ENCODE results near the gene PLXNA4. TPM values are rescaled to one million over a fixed set of nuclear protein-coding genes. Genes with fewer than 3 reads are reported as not detected.

Gene PLXNA4, protein sequence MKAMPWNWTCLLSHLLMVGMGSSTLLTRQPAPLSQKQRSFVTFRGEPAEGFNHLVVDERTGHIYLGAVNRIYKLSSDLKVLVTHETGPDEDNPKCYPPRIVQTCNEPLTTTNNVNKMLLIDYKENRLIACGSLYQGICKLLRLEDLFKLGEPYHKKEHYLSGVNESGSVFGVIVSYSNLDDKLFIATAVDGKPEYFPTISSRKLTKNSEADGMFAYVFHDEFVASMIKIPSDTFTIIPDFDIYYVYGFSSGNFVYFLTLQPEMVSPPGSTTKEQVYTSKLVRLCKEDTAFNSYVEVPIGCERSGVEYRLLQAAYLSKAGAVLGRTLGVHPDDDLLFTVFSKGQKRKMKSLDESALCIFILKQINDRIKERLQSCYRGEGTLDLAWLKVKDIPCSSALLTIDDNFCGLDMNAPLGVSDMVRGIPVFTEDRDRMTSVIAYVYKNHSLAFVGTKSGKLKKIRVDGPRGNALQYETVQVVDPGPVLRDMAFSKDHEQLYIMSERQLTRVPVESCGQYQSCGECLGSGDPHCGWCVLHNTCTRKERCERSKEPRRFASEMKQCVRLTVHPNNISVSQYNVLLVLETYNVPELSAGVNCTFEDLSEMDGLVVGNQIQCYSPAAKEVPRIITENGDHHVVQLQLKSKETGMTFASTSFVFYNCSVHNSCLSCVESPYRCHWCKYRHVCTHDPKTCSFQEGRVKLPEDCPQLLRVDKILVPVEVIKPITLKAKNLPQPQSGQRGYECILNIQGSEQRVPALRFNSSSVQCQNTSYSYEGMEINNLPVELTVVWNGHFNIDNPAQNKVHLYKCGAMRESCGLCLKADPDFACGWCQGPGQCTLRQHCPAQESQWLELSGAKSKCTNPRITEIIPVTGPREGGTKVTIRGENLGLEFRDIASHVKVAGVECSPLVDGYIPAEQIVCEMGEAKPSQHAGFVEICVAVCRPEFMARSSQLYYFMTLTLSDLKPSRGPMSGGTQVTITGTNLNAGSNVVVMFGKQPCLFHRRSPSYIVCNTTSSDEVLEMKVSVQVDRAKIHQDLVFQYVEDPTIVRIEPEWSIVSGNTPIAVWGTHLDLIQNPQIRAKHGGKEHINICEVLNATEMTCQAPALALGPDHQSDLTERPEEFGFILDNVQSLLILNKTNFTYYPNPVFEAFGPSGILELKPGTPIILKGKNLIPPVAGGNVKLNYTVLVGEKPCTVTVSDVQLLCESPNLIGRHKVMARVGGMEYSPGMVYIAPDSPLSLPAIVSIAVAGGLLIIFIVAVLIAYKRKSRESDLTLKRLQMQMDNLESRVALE (N-terminal part only)
- total RNA-seq (2014; rRNA removed; shearing (Covaris generic)) (0.32 and 0.89 TPM in 2 replicates), polyA plus RNA-seq (2016; fragmentation: Nextera tagmentation; extraction: Ambion mirVana) (0.01 TPM in 1 of 2 replicates, not detected in the other)

DNA sequence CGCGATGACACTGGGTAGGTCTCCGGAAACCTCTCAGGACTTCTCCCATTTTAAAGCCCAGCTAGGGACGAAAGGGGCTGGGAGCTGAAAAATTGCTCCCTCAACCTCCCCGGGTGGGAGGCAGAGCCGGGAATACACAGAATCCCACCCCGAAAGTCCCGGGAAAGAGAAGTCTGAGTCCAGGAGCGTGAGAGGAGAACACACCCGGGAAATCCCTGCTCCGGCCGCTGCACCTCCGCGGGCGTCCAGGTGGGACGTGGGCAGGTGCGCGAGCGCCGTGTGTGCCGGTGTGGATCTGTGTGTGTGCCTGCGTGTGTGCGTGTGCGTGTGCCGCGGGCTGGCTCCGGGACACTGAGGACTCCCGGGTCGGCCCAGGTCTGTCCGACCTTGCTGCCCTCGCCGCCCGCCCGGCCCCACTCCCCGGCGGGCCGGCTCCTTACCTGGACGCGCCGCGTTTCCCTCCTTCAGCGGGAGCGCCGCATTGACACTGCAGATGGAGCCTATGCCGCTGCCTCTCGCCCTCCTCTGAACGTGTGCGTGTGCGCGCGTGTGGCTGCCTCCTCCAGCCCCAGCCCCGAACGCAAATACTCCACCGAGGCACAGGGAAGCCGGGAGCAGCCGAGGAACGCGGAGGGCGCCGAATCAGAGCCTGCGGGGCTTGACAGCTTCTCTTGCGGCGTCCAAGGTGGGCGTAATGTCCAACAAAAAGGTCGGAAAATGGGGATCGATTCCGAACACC, at the start of gene PLXNA4:
TSS of gene PLXNA4 (minus strand) at position 489 of the 739 bp plus-strand sequence. CDS start 67,777 bp downstream, outside the sequence.
- 1% methylated on average over 55 to 58 of the region's 67 CpGs for WGBS, 2 experiments (ENCODE audit: low coverage in 1 of 2, low lambda C conversion rate in 2 of 2, missing lambda C conversion rate in 2 of 2)
- Histone ChIP-seq H3K9me3 (ENCODE audit: low read depth) (no peaks in the 10 kb centered on the region), H3K79me2 (ENCODE audit: insufficient read depth) (no peaks in the 10 kb centered on the region), H3K4me1 (ENCODE audit: insufficient read depth) (no peaks in the 10 kb centered on the region), H3K9ac (no peak within 1 kb of the TSS), H3K36me3 (ENCODE audit: low read depth) (no peaks in the 10 kb centered on the region), H3K4me3 (peak within 1 kb of the TSS; percentile 61), H3K27me3 (replicated peaks; ENCODE audit: insufficient read depth) (peaks cover 63% of the 10 kb centered on the region), H3F3A (ENCODE audit: insufficient read depth) (0 out of 2 replicates have a peak, but pooled peaks cover 7% of the 10 kb centered on the region), H3K27ac (no peak within 1 kb of the TSS), H4K20me1 (ENCODE audit: insufficient read depth) (no peaks in the 10 kb centered on the region), H3K9me2 (ENCODE audit: insufficient read depth) (no peaks in the 10 kb centered on the region), H3K4me2 (ENCODE audit: unreplicated experiment) (peak within 1 kb of the TSS; percentile 37), H2AFZ (peak within 1 kb of the TSS; percentile 57)
- TF ChIP-seq EZH2 (IDR thresholded peaks at IDR 0.05; ENCODE audit: insufficient read depth, poor library complexity, severe bottlenecking) (peak; percentile 89), EZH2phosphoT487 (IDR thresholded peaks at IDR 0.05; ENCODE audit: insufficient read depth, low read depth) (peak; percentile 46; the same call in 1 of the 2 replicates)
- in situ Hi-C loops (cut with MboI) = no loop called here
- DNase-seq = peak; percentile 29

DNA sequence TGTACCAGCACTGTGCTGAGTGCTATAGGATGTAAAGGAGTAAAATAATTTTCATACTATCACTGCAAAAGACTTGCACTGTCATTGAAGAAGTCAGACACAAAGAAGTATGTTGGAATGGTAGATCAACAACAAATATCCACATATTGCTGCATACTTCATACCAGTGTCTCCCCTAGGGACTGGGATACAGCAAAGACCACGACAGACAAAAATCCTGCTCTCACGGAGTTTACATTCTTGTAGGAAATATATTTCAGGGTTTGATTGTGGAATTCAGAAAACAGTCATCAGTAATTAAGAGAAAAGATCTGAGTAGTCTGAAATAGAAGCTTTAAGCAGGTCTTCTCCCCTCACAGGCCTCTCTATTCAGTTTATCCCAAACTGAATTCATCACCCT, 49.4 kb upstream of the PLXNA4 start:
- H3K79me2 ChIP-seq (ENCODE audit: insufficient read depth) = no peaks in the 10 kb centered on the region
- H3F3A ChIP-seq (ENCODE audit: insufficient read depth) = 0 out of 2 replicates have a peak, but pooled peaks cover 4% of the 10 kb centered on the region
- H3K9ac ChIP-seq = no peak overlapping the region
- no peaks in the 10 kb centered on the region for H3K4me1 ChIP-seq (ENCODE audit: insufficient read depth)
- no peaks in the 10 kb centered on the region for H3K9me2 ChIP-seq (ENCODE audit: insufficient read depth)
- H3K4me3 ChIP-seq = no peak overlapping the region
- DNase-seq = no peak
- peaks cover 8% of the 10 kb centered on the region; the same call in 1 of the 2 replicates for H3K27me3 ChIP-seq (replicated peaks; ENCODE audit: insufficient read depth)
- in situ Hi-C loops (cut with MboI) = no loop called here
- H3K4me2 ChIP-seq (ENCODE audit: unreplicated experiment) = no peak overlapping the region
- TF ChIP-seq EZH2phosphoT487 (IDR thresholded peaks at IDR 0.05; ENCODE audit: insufficient read depth, low read depth) (no peak), EZH2 (IDR thresholded peaks at IDR 0.05; ENCODE audit: insufficient read depth, poor library complexity, severe bottlenecking) (no peak)
- 27 to 30% methylated on average over 2 of the region's 2 CpGs for WGBS, 2 experiments (ENCODE audit: low coverage in 1 of 2, low lambda C conversion rate in 2 of 2, missing lambda C conversion rate in 2 of 2)
- no peaks in the 10 kb centered on the region for H3K9me3 ChIP-seq (ENCODE audit: low read depth)
- no peaks in the 10 kb centered on the region for H3K36me3 ChIP-seq (ENCODE audit: low read depth)
- H4K20me1 ChIP-seq (ENCODE audit: insufficient read depth) = no peaks in the 10 kb centered on the region
- no peak overlapping the region for H3K27ac ChIP-seq
- no peak overlapping the region for H2AFZ ChIP-seq

DNA sequence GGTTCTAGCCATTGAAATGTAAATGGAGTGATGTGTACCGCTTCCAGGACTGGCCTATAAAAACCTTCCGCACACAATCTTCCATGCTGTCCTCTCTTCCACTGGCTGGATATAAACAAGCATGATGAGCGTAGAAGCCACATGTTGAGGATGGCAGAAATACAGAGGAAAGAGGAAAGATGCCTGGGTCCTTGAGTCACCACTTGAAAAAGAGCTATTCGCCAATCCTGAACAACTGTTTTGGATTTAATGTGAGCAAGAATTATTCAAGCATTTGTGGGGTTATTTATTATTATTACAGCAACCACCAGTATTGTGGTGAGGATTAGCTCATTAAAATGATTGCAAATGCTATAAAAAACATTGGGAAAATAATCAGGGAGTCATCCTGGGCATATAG, 45.8 kb upstream of the PLXNA4 start:
- Histone ChIP-seq H3K27me3 (replicated peaks; ENCODE audit: insufficient read depth) (no peaks in the 10 kb centered on the region), H3K4me2 (ENCODE audit: unreplicated experiment) (no peak overlapping the region), H3K36me3 (ENCODE audit: low read depth) (no peaks in the 10 kb centered on the region), H3F3A (ENCODE audit: insufficient read depth) (0 out of 2 replicates have a peak, but pooled peaks cover 4% of the 10 kb centered on the region), H4K20me1 (ENCODE audit: insufficient read depth) (no peaks in the 10 kb centered on the region), H3K79me2 (ENCODE audit: insufficient read depth) (no peaks in the 10 kb centered on the region), H3K27ac (no peak overlapping the region), H3K4me3 (no peak overlapping the region), H3K4me1 (ENCODE audit: insufficient read depth) (peaks cover 11% of the 10 kb centered on the region), H3K9ac (no peak overlapping the region), H3K9me3 (ENCODE audit: low read depth) (no peaks in the 10 kb centered on the region), H3K9me2 (ENCODE audit: insufficient read depth) (no peaks in the 10 kb centered on the region), H2AFZ (no peak overlapping the region)
- 15% methylated on average over 4 of the region's 4 CpGs for WGBS, 2 experiments (ENCODE audit: low coverage in 1 of 2, low lambda C conversion rate in 2 of 2, missing lambda C conversion rate in 2 of 2)
- in situ Hi-C loops (cut with MboI) = no loop called here
- TF ChIP-seq EZH2phosphoT487 (IDR thresholded peaks at IDR 0.05; ENCODE audit: insufficient read depth, low read depth) = no peak
- peak; percentile 44 for DNase-seq

Data from GM23248 (cell line).